ENCODE data around the gene DYNLT2B. TPM values are rescaled to one million over a fixed set of nuclear protein-coding genes. Genes with fewer than 3 reads are reported as not detected.
"Not testable (repeated sequence)": the region's sequence is repeated elsewhere in the genome, so short reads cannot be mapped to it uniquely, and the experiment has no call there.

Gene DYNLT2B
- total RNA-seq, 2 experiments from 2014 or later, result 8.8 to 9.5 TPM

GRCh38 chr3:196348698-196349097 is 30.7 kb upstream of the DYNLT2B start:
- intact Hi-C loops (cut with micrococcal nuclease), result no loop called here
- CTCF ChIA-PET, result no interaction called here
- ATAC-seq, result no peak
- no peak for DNase-seq
- Mint-ChIP-seq H3K27me3 (no peaks in the 10 kb centered on the region), H3K4me1 (ENCODE audit: low read depth) (peaks cover 2% of the 10 kb centered on the region), H3K36me3 (ENCODE audit: low read depth) (peaks cover 6% of the 10 kb centered on the region), H3K27ac (no peak overlapping the region), H3K9me3 (no peaks in the 10 kb centered on the region), H3K4me3 (no peak overlapping the region)
- POLR2A ChIA-PET, result no interaction called here
- TF ChIP-seq CTCF (IDR thresholded peaks at IDR 0.05), result no peak

- H3K4me3 Mint-ChIP-seq, result no peak overlapping the region
- DNase-seq, result no peak
- peaks cover 2% of the 10 kb centered on the region for H3K4me1 Mint-ChIP-seq (ENCODE audit: low read depth)
- TF ChIP-seq CTCF (IDR thresholded peaks at IDR 0.05), result no peak
- intact Hi-C loops (cut with micrococcal nuclease), result no loop called here
- H3K36me3 Mint-ChIP-seq (ENCODE audit: low read depth), result peaks cover 6% of the 10 kb centered on the region
- ATAC-seq, result no peak
- ChIA-PET POLR2A (interaction anchor here (0.6 kb wide), 1 partner anchor 209 kb away, joined by 3 read pairs; no protein-coding TSS in a partner anchor), CTCF (no interaction called here)
- no peaks in the 10 kb centered on the region for H3K27me3 Mint-ChIP-seq
- no peaks in the 10 kb centered on the region for H3K9me3 Mint-ChIP-seq
- H3K27ac Mint-ChIP-seq, result no peak overlapping the region
These were observed 26.6 kb upstream of the DYNLT2B start for GRCh38 chr3:196344663-196345062.

GRCh38 chr3:196343917-196344316 is 25.9 kb upstream of the DYNLT2B start:
- H3K9me3 Mint-ChIP-seq; H3K36me3 Mint-ChIP-seq (ENCODE audit: low read depth); POLR2A ChIA-PET; H3K27ac Mint-ChIP-seq; H3K4me3 Mint-ChIP-seq; intact Hi-C loops (cut with micrococcal nuclease); CTCF ChIA-PET; DNase-seq; H3K27me3 Mint-ChIP-seq; ATAC-seq; H3K4me1 Mint-ChIP-seq (ENCODE audit: low read depth): not testable (repeated sequence)

- intact Hi-C loops (cut with micrococcal nuclease), result no loop called here
- H3K4me3 Mint-ChIP-seq, result no peak overlapping the region
- peaks cover 2% of the 10 kb centered on the region for H3K4me1 Mint-ChIP-seq (ENCODE audit: low read depth)
- ChIA-PET CTCF (no interaction called here), POLR2A (interaction anchor here (1.1 kb wide), 1 partner anchor 57 kb away, joined by 3 read pairs; no protein-coding TSS in a partner anchor)
- DNase-seq (no peak), ATAC-seq (no peak)
- H3K9me3 Mint-ChIP-seq, result no peaks in the 10 kb centered on the region
- H3K27me3 Mint-ChIP-seq, result no peaks in the 10 kb centered on the region
- peaks cover 3% of the 10 kb centered on the region for H3K36me3 Mint-ChIP-seq (ENCODE audit: low read depth)
- H3K27ac Mint-ChIP-seq, result no peak overlapping the region
- no peak for TF ChIP-seq CTCF (IDR thresholded peaks at IDR 0.05)
These were observed 23.1 kb upstream of the DYNLT2B start for GRCh38 chr3:196341137-196341536.

- TF ChIP-seq CTCF (IDR thresholded peaks at IDR 0.05), result no peak
- H3K27me3 Mint-ChIP-seq, result no peaks in the 10 kb centered on the region
- CTCF ChIA-PET, result no interaction called here
- DNase-seq (no peak), ATAC-seq (no peak)
- no peak overlapping the region for H3K4me3 Mint-ChIP-seq
- H3K4me1 Mint-ChIP-seq (ENCODE audit: low read depth), result peaks cover 2% of the 10 kb centered on the region
- POLR2A ChIA-PET, result interaction anchor here (1.1 kb wide), 1 partner anchor 58 kb away, joined by 3 read pairs; no protein-coding TSS in a partner anchor
- no peaks in the 10 kb centered on the region for H3K36me3 Mint-ChIP-seq (ENCODE audit: low read depth)
- no peak overlapping the region for H3K27ac Mint-ChIP-seq
- no peaks in the 10 kb centered on the region for H3K9me3 Mint-ChIP-seq
- intact Hi-C loops (cut with micrococcal nuclease), result no loop called here
These were observed 22.4 kb upstream of the DYNLT2B start for GRCh38 chr3:196340466-196340865.

Data from activated CD8-positive, alpha-beta T cell treated with anti-CD3 and anti-CD28 coated beads for 36 hours (primary cell).